Endodermal cell (in vitro differentiated cells): Measurements from ENCODE around the gene IL5. TPM values are rescaled to one million over a fixed set of nuclear protein-coding genes. Genes with fewer than 3 reads are reported as not detected.
"Not testable (repeated sequence)": the region's sequence is repeated elsewhere in the genome, so short reads cannot be mapped to it uniquely, and the experiment has no call there.

Experiments used
- DNase-seq: peaks from one replicate; pipeline ENCODE4 v3.0.0-alpha.2; 2017
- H3K27ac ChIP-seq: 2 replicates; pipeline ENCODE4 v1.5.1; 2013; ENCODE audit warnings: mild to moderate bottlenecking, low read depth, low read length, moderate library complexity
- H3K27me3 ChIP-seq: 2 replicates; pipeline ENCODE4 v1.6.1; 2013; ENCODE audit warnings: mild to moderate bottlenecking, low read length, moderate library complexity; ENCODE audit not compliant: insufficient read depth, control insufficient read depth, poor library complexity, severe bottlenecking
- H3K36me3 ChIP-seq: 2 replicates; pipeline ENCODE4 v1.7.0; 2013; ENCODE audit warnings: mild to moderate bottlenecking, low read length, moderate library complexity; ENCODE audit not compliant: control insufficient read depth, insufficient read depth
- H3K4me1 ChIP-seq: one replicate; pipeline ENCODE4 v1.7.0; 2013; ENCODE audit warnings: low read length; ENCODE audit not compliant: control insufficient read depth, insufficient read depth
- H3K4me3 ChIP-seq: 2 replicates; pipeline ENCODE4 v1.5.1; 2013; ENCODE audit warnings: mild to moderate bottlenecking, low read length, moderate library complexity
- H3K9ac ChIP-seq: 2 replicates; pipeline ENCODE4 v1.6.1; 2013; ENCODE audit warnings: mild to moderate bottlenecking, low read length, moderate library complexity; ENCODE audit not compliant: poor library complexity, severe bottlenecking; ENCODE audit errors: extremely low read depth
- H3K9me3 ChIP-seq: 2 replicates; pipeline ENCODE4 v1.6.1; 2013; ENCODE audit warnings: mild to moderate bottlenecking, low read length, moderate library complexity; ENCODE audit not compliant: control insufficient read depth
- H3K27ac Mint-ChIP-seq: 2 replicates; pipeline ENCODE4 v1.8.0; 2020; ENCODE audit warnings: mixed read lengths
- H3K27me3 Mint-ChIP-seq: 2 replicates; pipeline ENCODE4 v1.8.0; 2021; ENCODE audit warnings: mild to moderate bottlenecking, mixed read lengths; ENCODE audit not compliant: insufficient read depth
- H3K36me3 Mint-ChIP-seq: 2 replicates; pipeline ENCODE4 v1.8.0; 2020; ENCODE audit warnings: low read depth, mixed read lengths
- H3K4me1 Mint-ChIP-seq: 2 replicates; pipeline ENCODE4 v1.8.0; 2020; ENCODE audit warnings: mixed read lengths
- H3K4me3 Mint-ChIP-seq: 2 replicates; pipeline ENCODE4 v1.8.0; 2020; ENCODE audit warnings: mild to moderate bottlenecking, moderate library complexity, mixed read lengths
- H3K9me3 Mint-ChIP-seq: 2 replicates; pipeline ENCODE4 v1.8.0; 2020; ENCODE audit warnings: mild to moderate bottlenecking, mixed read lengths
- WGBS, 2 experiments: methylation state at CpG; one replicate each; pipeline versions ENCODE4 v1.1.5 to v1.1.7; 2013; ENCODE audit warnings: missing lambda C conversion rate in 2 of 2, mixed read lengths in 1 of 2; ENCODE audit not compliant: insufficient coverage in 1 of 2, insufficient read length in 1 of 2; 5-methylcytosine and 5-hydroxymethylcytosine counted together
- total RNA-seq, 2 donors: library from RNA; stranded (reverse); fragmentation: NEBNext Ultra II Directional in 1 of 2; extraction: Animal tissue kit (Norgen Biotek cat#: 25700) in 1 of 2; gene quantifications; 2 replicates in 1 of 2; 3 replicates in 1 of 2; pipeline ENCODE4 v1.2.1, GENCODE V29; 2021
- TF ChIP-seq, protein P1 (sequence below): fragments of 200-600 bp; sonication (generic); conservative IDR thresholded peaks from 2 replicates; pipeline ENCODE4 v1.5.0; 2021; ENCODE audit warnings: antibody characterized with exemption, mild to moderate bottlenecking

Gene IL5
- total RNA-seq, 2 donors from 2014 or later = not detected

DNA sequence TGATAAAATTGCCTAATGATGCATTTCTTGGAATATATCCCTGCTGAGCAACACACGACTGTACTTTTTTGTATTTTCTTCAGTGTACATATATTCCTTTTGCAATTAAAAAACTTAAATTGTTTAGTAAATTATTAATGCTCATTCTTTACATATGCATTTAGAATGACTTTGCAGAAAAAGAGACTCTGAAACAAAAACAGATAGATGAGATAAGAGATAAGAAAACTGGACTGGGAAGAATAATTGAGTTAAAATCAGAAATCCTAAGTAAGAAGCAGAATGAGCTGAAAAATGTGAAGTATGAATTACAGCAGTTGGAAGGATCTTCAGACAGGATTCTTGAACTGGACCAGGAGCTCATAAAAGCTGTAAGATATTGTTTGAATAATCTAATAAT lies 46.1 kb upstream of the IL5 start:
- Mint-ChIP-seq H3K9me3 (no peaks in the 10 kb centered on the region), H3K36me3 (peaks cover 51% of the 10 kb centered on the region), H3K27me3 (no peaks in the 10 kb centered on the region), H3K27ac (no peak overlapping the region), H3K4me1 (no peaks in the 10 kb centered on the region), H3K4me3 (no peak overlapping the region)
- Histone ChIP-seq H3K9me3 (no peaks in the 10 kb centered on the region), H3K9ac (no peak overlapping the region), H3K27ac (no peak overlapping the region), H3K4me1 (no peaks in the 10 kb centered on the region), H3K36me3 (peaks cover 52% of the 10 kb centered on the region), H3K27me3 (no peaks in the 10 kb centered on the region), H3K4me3 (no peak overlapping the region)
- WGBS, 2 experiments = 83% methylated on average over 1 of the region's 1 CpG; no CpG with 5 or more reads in 1 of the 2 experiments
- TF ChIP-seq, protein P1, sequence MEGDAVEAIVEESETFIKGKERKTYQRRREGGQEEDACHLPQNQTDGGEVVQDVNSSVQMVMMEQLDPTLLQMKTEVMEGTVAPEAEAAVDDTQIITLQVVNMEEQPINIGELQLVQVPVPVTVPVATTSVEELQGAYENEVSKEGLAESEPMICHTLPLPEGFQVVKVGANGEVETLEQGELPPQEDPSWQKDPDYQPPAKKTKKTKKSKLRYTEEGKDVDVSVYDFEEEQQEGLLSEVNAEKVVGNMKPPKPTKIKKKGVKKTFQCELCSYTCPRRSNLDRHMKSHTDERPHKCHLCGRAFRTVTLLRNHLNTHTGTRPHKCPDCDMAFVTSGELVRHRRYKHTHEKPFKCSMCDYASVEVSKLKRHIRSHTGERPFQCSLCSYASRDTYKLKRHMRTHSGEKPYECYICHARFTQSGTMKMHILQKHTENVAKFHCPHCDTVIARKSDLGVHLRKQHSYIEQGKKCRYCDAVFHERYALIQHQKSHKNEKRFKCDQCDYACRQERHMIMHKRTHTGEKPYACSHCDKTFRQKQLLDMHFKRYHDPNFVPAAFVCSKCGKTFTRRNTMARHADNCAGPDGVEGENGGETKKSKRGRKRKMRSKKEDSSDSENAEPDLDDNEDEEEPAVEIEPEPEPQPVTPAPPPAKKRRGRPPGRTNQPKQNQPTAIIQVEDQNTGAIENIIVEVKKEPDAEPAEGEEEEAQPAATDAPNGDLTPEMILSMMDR = no peak
- DNase-seq = no peak

DNA sequence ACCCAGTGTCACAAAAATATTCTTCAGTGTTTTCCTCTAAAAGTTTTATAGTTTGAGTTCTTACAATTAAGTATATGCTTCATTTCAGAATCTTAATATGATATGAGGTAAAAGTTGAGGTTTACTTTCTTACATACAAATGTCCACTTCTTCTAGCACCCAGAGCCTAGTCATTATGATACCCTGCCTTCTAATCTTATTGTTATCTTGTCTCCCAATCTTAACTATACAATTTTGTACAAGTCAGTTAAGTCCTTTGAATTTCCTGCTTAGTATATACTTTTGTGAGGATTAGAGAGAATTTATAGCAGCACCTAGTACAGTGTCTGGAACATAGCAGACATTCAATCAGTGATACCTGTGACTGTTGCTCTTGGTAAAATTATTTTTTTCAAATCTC lies 42.7 kb upstream of the IL5 start:
- H3K4me1 Mint-ChIP-seq = no peaks in the 10 kb centered on the region
- no peaks in the 10 kb centered on the region for H3K4me1 ChIP-seq
- H3K4me3 ChIP-seq = no peak overlapping the region
- no peak overlapping the region for H3K4me3 Mint-ChIP-seq
- no peaks in the 10 kb centered on the region for H3K9me3 Mint-ChIP-seq
- H3K9ac ChIP-seq = no peak overlapping the region
- no peaks in the 10 kb centered on the region for H3K27me3 ChIP-seq
- TF ChIP-seq, protein P1 = no peak
- no peak overlapping the region for H3K27ac ChIP-seq
- no peaks in the 10 kb centered on the region for H3K27me3 Mint-ChIP-seq
- H3K36me3 Mint-ChIP-seq = peaks cover 47% of the 10 kb centered on the region
- no peak overlapping the region for H3K27ac Mint-ChIP-seq
- peaks cover 45% of the 10 kb centered on the region for H3K36me3 ChIP-seq
- H3K9me3 ChIP-seq = no peaks in the 10 kb centered on the region
- DNase-seq = no peak

DNA sequence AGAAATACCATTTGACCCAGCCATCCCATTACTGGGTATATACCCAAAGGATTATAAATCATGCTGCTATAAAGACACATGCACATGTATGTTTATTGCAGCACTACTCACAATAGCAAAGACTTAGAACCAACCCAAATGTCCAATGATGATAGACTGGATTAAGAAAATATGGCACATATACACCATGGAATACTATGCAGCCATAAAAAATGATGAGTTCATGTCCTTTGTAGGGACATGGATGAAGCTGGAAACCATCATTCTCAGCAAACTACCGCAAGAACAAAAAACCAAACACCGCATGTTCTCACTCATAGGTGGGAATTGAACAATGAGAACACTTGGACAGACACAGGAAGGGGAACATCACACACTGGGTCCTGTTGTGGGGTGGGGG lies 41.2 kb upstream of the IL5 start:
- 100% methylated on average over 1 of the region's 2 CpGs; no CpG with 5 or more reads in 1 of the 2 experiments for WGBS, 2 experiments
- not testable (repeated sequence) for H3K27ac Mint-ChIP-seq

DNA sequence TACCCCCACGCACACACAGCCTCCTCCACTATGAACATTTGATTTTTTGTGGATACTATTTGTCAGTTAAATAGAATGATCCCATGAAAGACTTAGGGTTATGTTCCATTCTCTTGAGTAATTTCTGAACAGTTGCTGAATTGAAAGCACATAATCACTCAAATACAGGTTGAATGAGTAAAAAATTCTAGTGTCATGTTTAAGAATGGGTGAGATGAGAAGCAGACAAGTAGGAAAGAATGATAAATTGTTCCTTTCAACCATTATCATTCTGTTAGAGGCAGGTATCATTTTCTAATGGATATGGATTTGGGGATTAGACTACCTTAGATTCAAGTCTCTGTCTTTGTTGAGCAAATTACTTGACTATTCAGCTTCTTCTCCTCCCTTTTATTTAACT lies 32.8 kb upstream of the IL5 start:
- Mint-ChIP-seq H3K27me3 (no peaks in the 10 kb centered on the region), H3K4me1 (no peaks in the 10 kb centered on the region), H3K36me3 (peaks cover 76% of the 10 kb centered on the region), H3K4me3 (no peak overlapping the region), H3K9me3 (peaks cover 19% of the 10 kb centered on the region), H3K27ac (no peak overlapping the region)
- H3K9ac ChIP-seq = no peak overlapping the region
- no peak overlapping the region for H3K4me3 ChIP-seq
- H3K27ac ChIP-seq = no peak overlapping the region
- peaks cover 9% of the 10 kb centered on the region for H3K9me3 ChIP-seq
- H3K36me3 ChIP-seq = peaks cover 53% of the 10 kb centered on the region
- H3K27me3 ChIP-seq = no peaks in the 10 kb centered on the region
- TF ChIP-seq, protein P1 = no peak
- no CpG with 5 or more reads among the region's 1 CpG for WGBS, 2 experiments
- DNase-seq = no peak
- no peaks in the 10 kb centered on the region for H3K4me1 ChIP-seq

More for the DNA sequence above, 41.2 kb upstream of the IL5 start:
- not testable (repeated sequence) for H3K4me3 Mint-ChIP-seq, H3K4me1 ChIP-seq, H3K4me3 ChIP-seq, H3K27ac ChIP-seq, DNase-seq, H3K9me3 Mint-ChIP-seq, H3K27me3 ChIP-seq, H3K9ac ChIP-seq, H3K4me1 Mint-ChIP-seq, H3K27me3 Mint-ChIP-seq, H3K9me3 ChIP-seq
- peaks cover 43% of the 10 kb centered on the region for H3K36me3 ChIP-seq
- H3K36me3 Mint-ChIP-seq = peaks cover 41% of the 10 kb centered on the region
